ENCODE data around the gene MEIS1.

The MEIS1 gene

DNA sequence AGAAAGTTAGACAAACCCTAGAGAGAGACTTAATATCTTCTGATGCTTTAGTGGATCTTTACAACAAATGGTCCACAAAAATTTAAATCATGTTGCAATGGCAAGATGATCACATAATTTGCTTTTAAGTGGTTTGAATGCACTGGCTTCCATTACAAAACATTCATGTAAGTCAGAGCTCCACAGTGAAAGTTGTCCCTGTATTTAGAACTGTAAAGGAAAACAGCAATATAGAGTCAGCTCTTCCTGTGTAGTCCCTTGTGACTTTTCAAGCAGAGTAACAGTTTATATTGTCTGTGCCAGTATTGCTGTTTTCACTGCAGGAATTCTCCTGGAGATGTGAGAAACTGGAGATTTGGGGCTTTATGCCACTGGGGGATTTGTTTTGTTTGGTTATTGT lies 77.7 kb downstream of the MEIS1 start:
- no peak for DNase-seq

DNA sequence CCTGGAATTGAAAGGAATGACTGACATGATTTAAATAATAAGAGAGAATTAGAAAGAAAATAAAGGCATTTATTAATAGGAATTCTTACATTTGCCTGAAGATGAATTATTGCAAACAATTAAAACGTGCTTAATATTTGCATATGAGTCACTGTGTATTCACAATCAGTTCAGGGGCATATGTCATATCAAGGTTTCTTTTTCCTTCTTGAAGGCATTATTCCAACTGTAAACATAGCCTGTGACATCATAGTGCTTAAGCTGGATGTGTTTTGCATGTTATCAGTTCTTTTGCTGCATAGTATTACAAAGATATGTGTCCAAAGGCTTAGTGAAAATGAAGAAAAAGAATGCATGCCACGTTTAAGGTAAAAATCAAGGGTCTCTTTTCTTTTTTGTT lies 80.8 kb downstream of the MEIS1 start:
- no peak for DNase-seq

DNA sequence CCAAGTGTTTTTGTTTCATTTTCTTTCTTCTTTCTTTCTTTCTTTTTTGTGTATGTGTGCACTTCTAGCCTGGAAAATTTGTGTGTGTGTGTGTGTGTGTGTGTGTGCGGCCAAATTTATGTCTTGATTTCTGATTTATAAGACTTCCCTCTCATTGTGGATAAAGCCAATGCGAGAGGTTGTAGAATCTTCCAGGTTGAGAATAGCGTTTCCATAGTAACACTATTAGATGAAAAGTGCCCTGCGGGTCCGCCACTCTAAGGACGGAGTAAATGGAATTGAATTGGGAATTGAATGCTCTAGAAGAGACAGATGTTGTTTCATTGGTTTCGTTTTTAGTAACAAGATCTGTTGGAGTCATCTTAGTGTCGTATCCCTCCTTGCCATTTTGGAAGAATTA lies 81.6 kb downstream of the MEIS1 start:
- no peak for DNase-seq

DNA sequence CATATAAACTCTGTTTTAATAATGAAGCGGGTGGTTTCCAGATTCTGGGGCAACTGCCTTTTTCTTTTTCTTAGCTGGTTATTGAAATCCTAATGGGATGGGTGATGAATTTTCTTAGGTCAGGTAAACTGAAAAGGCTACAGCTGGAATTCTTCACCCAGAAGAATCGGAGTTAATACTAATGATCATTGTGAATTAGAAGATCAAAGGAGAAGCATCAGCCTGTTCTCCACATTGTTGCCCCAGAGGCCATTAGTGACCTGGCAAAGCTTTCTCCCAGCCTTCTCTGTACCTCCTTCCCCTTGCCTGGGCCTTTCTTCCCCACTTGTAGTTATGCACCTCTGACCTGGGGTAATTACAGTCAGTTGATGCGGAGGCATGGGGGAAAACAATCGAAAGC lies 82.8 kb downstream of the MEIS1 start:
- DNase-seq = no peak

DNA sequence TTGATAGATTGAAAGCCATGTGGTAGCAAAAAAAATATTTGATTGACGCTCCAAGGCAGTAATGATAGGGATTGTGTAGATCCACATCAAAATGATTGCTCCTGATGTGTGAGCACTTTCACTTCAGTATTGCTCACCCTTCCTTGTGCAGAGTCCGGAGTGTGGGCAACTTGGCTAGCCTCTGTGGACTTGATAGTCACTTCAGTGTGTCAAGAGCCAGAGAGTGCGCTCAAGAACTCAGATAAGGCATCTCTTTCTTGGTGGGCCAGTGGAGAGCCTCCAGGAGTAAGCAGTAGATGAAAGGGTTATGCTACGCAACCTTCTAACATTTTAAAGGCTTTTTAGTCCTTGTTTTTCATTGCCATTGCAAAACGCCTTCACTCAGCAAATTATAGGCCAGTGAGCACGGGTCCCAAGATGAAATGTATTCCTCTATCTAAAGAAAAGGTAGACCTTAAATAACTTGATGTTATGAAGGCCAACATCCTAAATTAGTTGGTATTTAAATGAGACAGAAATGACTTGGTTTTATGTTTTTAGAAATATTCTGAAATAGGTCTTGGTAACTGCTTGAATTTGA lies 84.4 kb downstream of the MEIS1 start:
- DNase-seq = no peak

DNA sequence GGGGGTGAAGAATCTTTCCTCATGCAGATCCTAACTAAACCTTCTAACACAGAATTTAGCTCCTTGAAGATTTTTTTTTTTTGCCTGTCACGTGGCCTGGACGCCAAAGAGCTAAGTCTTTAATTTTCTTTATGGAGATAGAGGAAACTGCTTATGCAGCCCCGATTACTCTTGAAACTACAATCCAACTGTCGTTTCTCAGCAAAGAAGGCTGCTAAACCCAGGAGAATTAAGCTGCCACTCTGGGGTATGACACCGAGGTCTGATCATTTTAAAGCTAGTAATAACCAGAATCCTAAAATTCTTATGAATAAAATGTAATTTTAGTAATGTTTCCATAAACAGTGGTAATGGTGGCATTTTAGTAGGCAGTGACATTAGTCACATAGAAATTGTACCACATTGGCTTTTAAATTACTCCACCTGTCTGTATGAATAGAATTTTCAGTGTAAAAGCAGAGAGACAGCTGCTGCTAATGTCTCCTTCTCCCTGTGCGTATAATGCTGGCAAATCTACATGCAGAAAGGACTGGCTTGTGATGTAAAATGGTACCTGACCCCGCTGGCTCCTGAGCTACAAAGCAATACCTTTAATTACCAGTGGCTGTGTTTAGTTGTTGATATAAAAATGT lies 86.5 kb downstream of the MEIS1 start:
- no peak for DNase-seq

GRCh38 chr2:66522611-66523376 lies 87.9 kb downstream of the MEIS1 start:
- no peak for DNase-seq

- no peak for DNase-seq
Observed at GRCh38 chr2:66523377-66523969, 88.5 kb downstream of the MEIS1 start.

DNA sequence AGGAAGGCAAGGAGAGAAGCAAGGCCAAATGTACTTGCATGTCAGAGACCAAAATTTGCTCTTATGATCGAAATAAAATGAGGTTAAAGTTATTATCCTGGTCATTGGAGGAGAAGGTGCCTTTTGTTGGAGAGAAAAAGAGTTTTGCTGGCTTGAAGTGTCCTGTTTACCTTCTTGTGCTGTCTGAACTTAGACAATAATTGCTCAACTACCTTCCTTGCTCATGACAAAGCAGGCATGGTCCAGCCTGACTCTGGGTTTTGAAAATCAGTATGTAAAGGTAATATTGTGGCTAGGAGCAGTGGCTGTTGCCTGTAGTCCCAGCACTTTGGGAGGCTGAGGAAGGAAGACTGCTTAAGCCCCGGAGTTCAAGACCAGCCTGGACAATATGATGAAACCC lies 89.1 kb downstream of the MEIS1 start:
- no peak for DNase-seq

GRCh38 chr2:66525606-66526005 lies 90.7 kb downstream of the MEIS1 start:
- no peak for DNase-seq

- no peak for DNase-seq
Observed at GRCh38 chr2:66526180-66526579, 91.3 kb downstream of the MEIS1 start.

GRCh38 chr2:66528974-66529724 lies 94.2 kb downstream of the MEIS1 start:
- no peak for DNase-seq

DNA sequence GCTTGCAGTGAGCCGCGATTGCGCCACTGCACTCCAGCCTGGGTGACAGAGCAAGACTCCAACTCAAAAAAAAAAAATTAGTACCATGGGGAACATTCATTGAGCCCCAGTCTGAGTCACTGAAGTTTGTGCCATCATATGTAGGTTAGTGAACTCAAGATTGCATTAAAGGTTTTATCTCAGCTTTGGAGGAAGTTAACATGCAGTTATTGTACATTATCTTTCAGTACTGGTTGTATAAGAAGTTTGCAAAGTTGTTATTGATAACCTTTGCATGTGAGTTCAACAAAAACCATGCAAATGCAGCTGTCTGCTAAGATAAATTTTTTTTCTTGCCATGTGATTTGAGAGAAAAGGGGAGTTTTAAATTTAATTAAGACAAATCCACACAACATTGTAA lies 95.7 kb downstream of the MEIS1 start:
- no peak for DNase-seq

DNA sequence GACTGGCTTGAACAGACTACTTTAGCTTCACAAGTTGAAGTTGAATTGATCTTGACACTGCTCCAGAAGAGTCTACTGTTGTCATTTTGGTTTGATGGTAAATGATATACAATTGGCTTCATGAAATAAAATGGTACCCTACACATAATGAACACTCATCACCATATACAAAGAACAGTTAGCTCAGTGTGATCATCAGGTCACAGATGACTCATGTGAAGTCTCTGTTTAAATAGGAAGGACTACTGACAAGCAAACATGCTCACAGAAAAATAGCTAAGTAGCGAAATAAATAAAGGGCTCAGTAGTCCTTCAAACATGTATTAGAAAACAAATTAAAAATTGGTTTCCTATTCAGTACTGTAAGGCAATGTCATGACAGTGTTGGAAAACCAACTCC lies 96.2 kb downstream of the MEIS1 start:
- DNase-seq = no peak

DNA sequence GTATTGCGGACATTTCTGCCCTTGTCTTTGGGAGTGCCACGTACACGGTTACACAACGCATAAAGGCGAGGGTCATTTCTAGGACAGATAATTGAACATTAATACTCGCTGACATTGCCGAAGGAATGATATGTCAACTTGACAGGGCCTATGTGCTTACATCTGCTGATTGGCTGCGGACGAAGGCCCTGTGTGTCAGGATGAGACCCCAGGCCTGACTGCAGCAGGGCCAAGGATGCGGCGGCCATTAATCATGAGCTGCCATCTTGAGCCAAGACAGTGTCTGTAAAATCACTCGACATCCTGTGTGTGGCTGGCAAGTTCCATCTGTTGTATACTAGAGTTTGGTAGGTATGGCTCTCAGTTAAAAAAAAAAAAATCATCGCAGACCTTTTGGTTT lies 96.6 kb downstream of the MEIS1 start:
- DNase-seq = no peak

DNA sequence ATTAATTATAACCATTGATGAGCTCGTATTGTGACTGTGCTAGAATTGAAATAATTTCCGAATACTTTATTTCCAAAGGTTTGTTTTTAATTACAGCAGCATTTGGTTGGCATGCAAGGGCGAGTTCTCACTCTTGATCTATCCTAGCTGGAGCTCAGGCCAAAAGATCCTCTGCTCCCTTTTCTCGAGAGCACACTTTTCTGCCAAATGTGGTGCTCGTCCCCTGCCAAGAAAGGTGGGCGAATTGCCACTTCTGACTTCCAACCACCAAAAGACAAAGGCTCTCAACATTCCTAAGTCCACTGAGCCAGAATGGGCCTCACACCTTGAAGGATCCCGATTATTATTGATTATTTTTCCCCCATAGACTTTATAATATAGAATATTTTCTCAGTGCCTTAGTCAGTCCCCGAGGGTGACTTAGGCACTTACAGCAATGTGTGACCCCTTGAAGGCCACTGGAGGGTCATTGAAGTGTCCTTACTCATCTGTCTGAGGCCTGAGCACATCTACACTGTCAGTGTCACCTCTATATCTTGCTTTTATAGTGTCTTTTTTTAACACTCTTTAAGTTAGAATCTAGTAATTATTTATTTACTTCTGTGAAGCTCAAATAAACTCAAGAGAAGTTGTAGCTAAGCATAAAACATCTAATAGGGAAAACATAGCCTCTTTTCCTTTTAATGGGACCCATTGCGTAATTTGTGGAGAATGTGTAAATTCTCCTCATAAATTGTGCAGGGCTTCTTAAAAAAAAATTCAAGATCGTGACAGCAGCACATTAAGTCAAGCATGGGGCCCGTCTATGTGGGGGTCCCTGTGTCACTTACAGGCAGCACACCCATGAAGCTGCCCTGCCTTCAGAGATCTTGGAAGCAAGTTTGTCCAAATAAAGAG lies 98.3 kb downstream of the MEIS1 start:
- no peak for DNase-seq

DNA sequence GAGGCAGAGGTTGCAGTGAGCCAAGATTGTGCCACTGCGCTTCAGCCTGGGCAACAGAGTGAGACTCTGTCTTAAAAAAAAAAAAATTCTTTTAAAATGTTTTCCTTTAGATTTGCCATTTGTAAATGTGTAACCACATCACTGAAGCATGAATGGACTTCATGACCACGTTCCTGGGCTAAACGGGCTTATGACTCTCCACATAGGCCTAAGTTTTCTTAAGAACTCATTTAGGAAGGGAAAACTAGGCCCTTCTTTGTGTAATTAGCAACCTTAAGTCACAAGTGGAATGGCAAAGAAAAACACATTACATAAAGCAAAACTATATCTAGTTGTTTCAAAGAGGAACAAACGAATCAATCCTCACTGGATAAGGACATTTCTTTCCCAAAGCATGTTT lies 99.5 kb downstream of the MEIS1 start:
- no peak for DNase-seq

- DNase-seq = no peak
Observed at GRCh38 chr2:66535574-66536289, 100.8 kb downstream of the MEIS1 start.

DNA sequence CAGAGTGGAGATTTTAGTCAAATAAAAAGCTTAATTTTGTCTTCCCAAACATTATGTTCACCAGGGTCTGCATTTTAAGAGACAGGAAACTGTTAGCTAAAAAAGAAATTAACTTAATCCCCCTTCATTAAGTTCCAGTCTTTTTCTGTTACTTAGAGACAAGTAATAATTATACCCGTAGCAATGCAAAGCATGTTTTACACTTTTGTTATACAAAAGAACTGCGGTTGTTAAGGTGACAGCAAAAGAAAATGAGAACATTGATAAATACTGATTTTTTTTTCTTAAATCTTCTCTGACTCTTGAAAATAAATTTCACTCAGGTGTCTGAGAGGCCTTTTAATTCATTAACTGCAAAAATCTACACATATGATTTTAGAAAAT lies 101.4 kb downstream of the MEIS1 start:
- no peak for DNase-seq

DNA sequence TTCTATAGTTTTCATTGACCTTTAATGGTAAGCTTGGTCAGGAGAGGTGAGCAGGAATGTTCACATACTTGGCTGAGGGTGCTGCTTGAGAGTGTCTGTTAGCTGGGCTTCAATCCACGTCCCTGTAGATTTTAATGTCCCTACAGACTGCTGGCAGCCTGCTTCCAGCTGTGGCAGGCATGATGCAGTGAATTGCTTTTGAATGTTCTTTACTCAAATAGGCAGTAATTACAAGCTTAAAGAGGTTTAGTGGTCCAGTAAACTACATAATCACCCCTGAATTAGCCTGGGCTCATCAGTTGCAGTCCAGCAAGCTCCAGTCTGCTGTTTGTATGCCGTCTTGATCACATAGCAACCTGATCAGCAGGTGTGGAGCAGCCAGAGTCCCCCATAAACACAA lies 102.1 kb downstream of the MEIS1 start:
- DNase-seq = no peak

DNA sequence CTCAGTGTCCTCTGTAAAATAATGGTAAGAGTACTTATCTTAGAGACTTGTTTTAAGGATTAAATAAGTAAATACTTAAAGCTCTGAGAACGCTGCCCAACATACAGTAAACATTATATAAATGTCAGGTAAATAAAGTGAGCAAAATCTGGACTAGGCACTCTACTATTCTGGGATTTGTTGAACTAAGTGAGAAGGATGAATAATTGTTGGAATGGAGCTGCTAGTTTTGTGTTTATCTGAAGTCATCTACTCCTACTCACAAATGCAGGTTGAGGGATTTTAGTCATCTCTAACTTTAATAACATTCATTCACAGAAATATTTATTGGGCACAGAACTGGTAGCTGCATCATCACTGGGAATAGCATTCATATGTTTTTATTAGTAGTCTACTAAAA lies 103.4 kb downstream of the MEIS1 start:
- DNase-seq = no peak

GRCh38 chr2:66539452-66539851 lies 104.5 kb downstream of the MEIS1 start:
- no peak for DNase-seq
